Measurements from ENCODE around the gene RMND5B.

DNA sequence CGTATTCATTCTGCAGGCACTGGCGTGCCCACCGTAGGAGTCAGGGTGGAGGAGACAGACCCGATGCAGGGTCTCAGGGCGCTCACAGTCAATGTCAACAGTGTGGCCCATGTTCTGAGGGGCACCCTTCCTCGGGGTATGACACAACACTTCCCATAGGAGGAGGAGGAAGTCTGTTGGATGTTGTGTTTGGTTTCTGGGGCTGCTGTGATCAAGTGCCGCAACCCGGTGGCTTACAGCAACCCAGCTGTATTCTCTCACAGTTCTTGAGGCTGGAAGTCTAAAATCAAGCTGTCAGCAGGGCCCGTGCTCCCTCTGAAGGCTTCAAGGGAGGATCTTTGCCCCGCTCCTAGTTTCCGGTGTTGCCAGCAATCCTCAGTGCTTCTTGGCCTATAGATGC lies 67.9 kb downstream of the RMND5B start:
- TF ChIP-seq, protein P1, sequence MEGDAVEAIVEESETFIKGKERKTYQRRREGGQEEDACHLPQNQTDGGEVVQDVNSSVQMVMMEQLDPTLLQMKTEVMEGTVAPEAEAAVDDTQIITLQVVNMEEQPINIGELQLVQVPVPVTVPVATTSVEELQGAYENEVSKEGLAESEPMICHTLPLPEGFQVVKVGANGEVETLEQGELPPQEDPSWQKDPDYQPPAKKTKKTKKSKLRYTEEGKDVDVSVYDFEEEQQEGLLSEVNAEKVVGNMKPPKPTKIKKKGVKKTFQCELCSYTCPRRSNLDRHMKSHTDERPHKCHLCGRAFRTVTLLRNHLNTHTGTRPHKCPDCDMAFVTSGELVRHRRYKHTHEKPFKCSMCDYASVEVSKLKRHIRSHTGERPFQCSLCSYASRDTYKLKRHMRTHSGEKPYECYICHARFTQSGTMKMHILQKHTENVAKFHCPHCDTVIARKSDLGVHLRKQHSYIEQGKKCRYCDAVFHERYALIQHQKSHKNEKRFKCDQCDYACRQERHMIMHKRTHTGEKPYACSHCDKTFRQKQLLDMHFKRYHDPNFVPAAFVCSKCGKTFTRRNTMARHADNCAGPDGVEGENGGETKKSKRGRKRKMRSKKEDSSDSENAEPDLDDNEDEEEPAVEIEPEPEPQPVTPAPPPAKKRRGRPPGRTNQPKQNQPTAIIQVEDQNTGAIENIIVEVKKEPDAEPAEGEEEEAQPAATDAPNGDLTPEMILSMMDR (IDR thresholded peaks at IDR 0.05 in 2 of 3, conservative IDR thresholded peaks at IDR 0.05 in 1 of 3; ENCODE audit: borderline replicate concordance in 1 of 3, insufficient read depth in 1 of 3, low read depth in 2 of 3, low read length in 2 of 3), result no peak
- TF ChIP-seq EZH2 (IDR thresholded peaks at IDR 0.05), result no peak

Data from HCT116 (cell line).